Cerebellar nuclear complex (tissue), 1 donor: Measurements from ENCODE around the gene CHCHD10.

Source experiments
- DNase-seq, 2 experiments: peaks; one replicate each; lab custom pipeline; 2025; lab: John Stamatoyannopoulos, UW

Gene CHCHD10

GRCh38 chr22:23767673-23768548 lies at the start of gene CHCHD10:
CHCHD10 (minus strand) TSS chr22:23767972; CDS start chr22:23767874, 98 bp downstream.
- peak in 1 of 2 experiments; percentile 51 for DNase-seq

GRCh38 chr22:23817146-23817545 lies 49.4 kb upstream of the CHCHD10 start:
- DNase-seq, result no peak

GRCh38 chr22:23816156-23816976 lies 48.6 kb upstream of the CHCHD10 start:
- peak; percentile 77 to 95 for DNase-seq

- no peak for DNase-seq
Measured at GRCh38 chr22:23815541-23816155, 47.9 kb upstream of the CHCHD10 start.

- DNase-seq, result no peak
Measured at GRCh38 chr22:23812378-23812777, 44.6 kb upstream of the CHCHD10 start.

- DNase-seq, result no peak
Measured at GRCh38 chr22:23806837-23807236, 39.1 kb upstream of the CHCHD10 start.

- DNase-seq, result no peak
Measured at GRCh38 chr22:23804781-23805291, 37.1 kb upstream of the CHCHD10 start.

- DNase-seq, result peak; percentile 95 to 97
Measured at GRCh38 chr22:23803001-23803819, 35.4 kb upstream of the CHCHD10 start.

GRCh38 chr22:23801886-23802377 lies 34.2 kb upstream of the CHCHD10 start:
- DNase-seq, result no peak

GRCh38 chr22:23801238-23801821 lies 33.6 kb upstream of the CHCHD10 start:
- DNase-seq, result no peak

- no peak for DNase-seq
Measured at GRCh38 chr22:23800297-23801237, 32.8 kb upstream of the CHCHD10 start.

GRCh38 chr22:23796461-23796860 lies 28.7 kb upstream of the CHCHD10 start:
- no peak for DNase-seq

- no peak for DNase-seq
Measured at GRCh38 chr22:23793326-23793725, 25.6 kb upstream of the CHCHD10 start.

GRCh38 chr22:23791738-23792645 lies 24.2 kb upstream of the CHCHD10 start:
- no peak for DNase-seq

- DNase-seq, result peak in 1 of 2 experiments; percentile 8
Measured at GRCh38 chr22:23790819-23791737, 23.3 kb upstream of the CHCHD10 start.

GRCh38 chr22:23789638-23790037 lies 21.9 kb upstream of the CHCHD10 start:
- DNase-seq, result no peak

GRCh38 chr22:23789121-23789520 lies 21.3 kb upstream of the CHCHD10 start:
- DNase-seq, result no peak
